GM18870 (cell line): ENCODE measurements around the gene FPGS.
"Not testable (repeated sequence)": the region's sequence is repeated elsewhere in the genome, so short reads cannot be mapped to it uniquely, and the experiment has no call there.

Experiments used
- ATAC-seq: cut with Tn5 transposase; IDR thresholded peaks from one replicate; pipeline ENCODE4 v1.9.1; 2021; ENCODE audit warnings: moderate library complexity; ENCODE audit not compliant: unreplicated experiment

Gene FPGS

GRCh38 chr9:127802576-127803443, at the start of gene FPGS:
Gene FPGS (plus strand): TSS chr9:127802882. CDS start chr9:127802925, 43 bp downstream.
- peak; percentile 45 for ATAC-seq

GRCh38 chr9:127753148-127753547, 49.5 kb upstream of the FPGS start:
- no peak for ATAC-seq

GRCh38 chr9:127753622-127754021, 49.1 kb upstream of the FPGS start:
- ATAC-seq, result no peak

GRCh38 chr9:127754099-127755060, 48.3 kb upstream of the FPGS start:
- ATAC-seq, result no peak

GRCh38 chr9:127755061-127756060, 47.3 kb upstream of the FPGS start:
- ATAC-seq, result no peak

GRCh38 chr9:127756233-127756632, 46.4 kb upstream of the FPGS start:
- no peak for ATAC-seq

- not testable (repeated sequence) for ATAC-seq
Observed at GRCh38 chr9:127756776-127757175, 45.9 kb upstream of the FPGS start.

- no peak for ATAC-seq
Observed at GRCh38 chr9:127758843-127759242, 43.8 kb upstream of the FPGS start.

- no peak for ATAC-seq
Observed at GRCh38 chr9:127761061-127761460, 41.6 kb upstream of the FPGS start.

- ATAC-seq, result no peak
Observed at GRCh38 chr9:127761491-127761956, 41.2 kb upstream of the FPGS start.

GRCh38 chr9:127762111-127762676, 40.5 kb upstream of the FPGS start:
- no peak for ATAC-seq

- no peak for ATAC-seq
Observed at GRCh38 chr9:127763918-127764384, 38.7 kb upstream of the FPGS start.

- ATAC-seq, result no peak
Observed at GRCh38 chr9:127765418-127765817, 37.3 kb upstream of the FPGS start.

GRCh38 chr9:127767410-127767809, 35.3 kb upstream of the FPGS start:
- no peak for ATAC-seq

- no peak for ATAC-seq
Observed at GRCh38 chr9:127767909-127768331, 34.8 kb upstream of the FPGS start.

- ATAC-seq, result no peak
Observed at GRCh38 chr9:127768698-127769097, 34.0 kb upstream of the FPGS start.

- ATAC-seq, result no peak
Observed at GRCh38 chr9:127769101-127769500, 33.6 kb upstream of the FPGS start.

GRCh38 chr9:127769929-127770582, 32.6 kb upstream of the FPGS start:
- no peak for ATAC-seq

- ATAC-seq, result no peak
Observed at GRCh38 chr9:127770583-127770904, 32.1 kb upstream of the FPGS start.
